A673 (cell line): ENCODE measurements around the gene TRUB2. TPM values are rescaled to one million over a fixed set of nuclear protein-coding genes. Genes with fewer than 3 reads are reported as not detected.
"Not testable (repeated sequence)": the region's sequence is repeated elsewhere in the genome, so short reads cannot be mapped to it uniquely, and the experiment has no call there.

Experiments
- BruUV-seq: library from RNA; stranded (reverse); fragments of 400-500 nt; replicated peaks from 2 replicates; lab custom pipeline; 2021; lab: Mats Ljungman, UMichigan
- CTCF ChIA-PET: fragments of 300-600 bp; sonication (Branson Sonifier 250); formaldehyde crosslinking; loops from one replicate; lab custom pipeline; 2022; ENCODE audit warnings: antibody characterized with exemption; lab: Charles Lee
- POLR2A ChIA-PET: fragments of 300-600 bp; sonication (Branson Sonifier 250); formaldehyde crosslinking; loops from one replicate; lab custom pipeline; 2022; ENCODE audit warnings: antibody characterized with exemption; ENCODE audit not compliant: low non-redundant PET; lab: Charles Lee
- DNase-seq: peaks from one replicate; pipeline ENCODE4 v3.0.0-alpha.2; 2015; ENCODE audit warnings: low spot score
- H3K27ac ChIP-seq: fragments of 200-600 bp; sonication (generic); 2 replicates; pipeline ENCODE4 v1.5.1; 2016; ENCODE audit warnings: mixed run types, low read depth, mild to moderate bottlenecking, mixed read lengths, antibody characterized with exemption, low read length; ENCODE audit not compliant: poor library complexity, severe bottlenecking
- H3K27me3 ChIP-seq: fragments of 200-600 bp; sonication (generic); replicated peaks from 2 replicates; pipeline ENCODE4 v1.6.1; 2017; ENCODE audit warnings: mixed run types, low read depth, mild to moderate bottlenecking, mixed read lengths, antibody characterized with exemption, low read length; ENCODE audit not compliant: insufficient read depth, poor library complexity
- H3K36me3 ChIP-seq: fragments of 200-600 bp; sonication (generic); 2 replicates; pipeline ENCODE4 v1.6.1; 2016; ENCODE audit warnings: mixed run types, mild to moderate bottlenecking, mixed read lengths, antibody characterized with exemption, low read length; ENCODE audit not compliant: insufficient read depth, poor library complexity, severe bottlenecking
- H3K4me1 ChIP-seq: fragments of 200-600 bp; sonication (generic); 2 replicates; pipeline ENCODE4 v1.6.1; 2017; ENCODE audit warnings: mixed run types, mild to moderate bottlenecking, mixed read lengths, antibody characterized with exemption, low read length; ENCODE audit not compliant: insufficient read depth, poor library complexity, severe bottlenecking
- H3K4me3 ChIP-seq: fragments of 200-600 bp; sonication (generic); 2 replicates; pipeline ENCODE4 v1.5.1; 2016; ENCODE audit warnings: low read depth, mixed run types, mild to moderate bottlenecking, mixed read lengths, low read length; ENCODE audit not compliant: poor library complexity, severe bottlenecking
- H3K9me3 ChIP-seq: fragments of 200-600 bp; sonication (generic); 2 replicates; pipeline ENCODE4 v1.6.1; 2016; ENCODE audit warnings: mixed run types, low read depth, mild to moderate bottlenecking, mixed read lengths, antibody characterized with exemption, low read length; ENCODE audit not compliant: poor library complexity, severe bottlenecking
- EZH2 ChIP-seq: fragments of 200-600 bp; sonication (generic); IDR thresholded peaks from 2 replicates; pipeline ENCODE4 v1.6.1; 2017; ENCODE audit warnings: borderline replicate concordance, low read depth, mild to moderate bottlenecking, mixed read lengths, antibody characterized with exemption, low read length; ENCODE audit not compliant: poor library complexity, severe bottlenecking
- intact Hi-C: fragments of 100-400 bp; cut with micrococcal nuclease; formaldehyde crosslinking; loops from one replicate; pipeline ENCODE4 v1.10.0; 2022; ENCODE audit not compliant: unreplicated experiment
- total RNA-seq: library from RNA; stranded (reverse); gene quantifications from 2 replicates; pipeline ENCODE4 v1.2.3, GENCODE V29; 2021
- TF ChIP-seq, protein P1 (sequence below): fragments of 300-800, 200-600 bp; sonication (generic); conservative IDR thresholded peaks from 2 replicates; pipeline ENCODE4 v1.5.1; 2017; ENCODE audit warnings: low read depth, mild to moderate bottlenecking, antibody characterized with exemption, low read length, moderate library complexity, mixed read lengths

TRUB2 gene
- total RNA-seq, 1 experiment from 2014 or later, result 57.4 TPM

- Histone ChIP-seq H3K36me3 (peaks cover 13% of the 10 kb centered on the region), H3K27ac (peak within 1 kb of the TSS; percentile 67), H3K9me3 (no peaks in the 10 kb centered on the region), H3K27me3 (no peaks in the 10 kb centered on the region), H3K4me3 (peak within 1 kb of the TSS; percentile 92), H3K4me1 (peaks cover 5% of the 10 kb centered on the region)
- ChIA-PET POLR2A (no interaction called here), CTCF (no interaction called here)
- BruUV-seq, result no TSS peak
- no peak for TF ChIP-seq EZH2
- TF ChIP-seq, protein P1, sequence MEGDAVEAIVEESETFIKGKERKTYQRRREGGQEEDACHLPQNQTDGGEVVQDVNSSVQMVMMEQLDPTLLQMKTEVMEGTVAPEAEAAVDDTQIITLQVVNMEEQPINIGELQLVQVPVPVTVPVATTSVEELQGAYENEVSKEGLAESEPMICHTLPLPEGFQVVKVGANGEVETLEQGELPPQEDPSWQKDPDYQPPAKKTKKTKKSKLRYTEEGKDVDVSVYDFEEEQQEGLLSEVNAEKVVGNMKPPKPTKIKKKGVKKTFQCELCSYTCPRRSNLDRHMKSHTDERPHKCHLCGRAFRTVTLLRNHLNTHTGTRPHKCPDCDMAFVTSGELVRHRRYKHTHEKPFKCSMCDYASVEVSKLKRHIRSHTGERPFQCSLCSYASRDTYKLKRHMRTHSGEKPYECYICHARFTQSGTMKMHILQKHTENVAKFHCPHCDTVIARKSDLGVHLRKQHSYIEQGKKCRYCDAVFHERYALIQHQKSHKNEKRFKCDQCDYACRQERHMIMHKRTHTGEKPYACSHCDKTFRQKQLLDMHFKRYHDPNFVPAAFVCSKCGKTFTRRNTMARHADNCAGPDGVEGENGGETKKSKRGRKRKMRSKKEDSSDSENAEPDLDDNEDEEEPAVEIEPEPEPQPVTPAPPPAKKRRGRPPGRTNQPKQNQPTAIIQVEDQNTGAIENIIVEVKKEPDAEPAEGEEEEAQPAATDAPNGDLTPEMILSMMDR, result no peak
- DNase-seq, result peak; percentile 90
- intact Hi-C loops, result loop anchor here (2.0 kb wide), 1 partner anchor 45 kb away; no protein-coding TSS in a partner anchor
These were observed 17.8 kb upstream of the TRUB2 start, which contains the start of gene SLC27A4 for GRCh38 chr9:128339761-128340690. TSS of gene SLC27A4 (plus strand) at chr9:128340527. CDS start at chr9:128343133, 2,606 bp downstream.

DNA sequence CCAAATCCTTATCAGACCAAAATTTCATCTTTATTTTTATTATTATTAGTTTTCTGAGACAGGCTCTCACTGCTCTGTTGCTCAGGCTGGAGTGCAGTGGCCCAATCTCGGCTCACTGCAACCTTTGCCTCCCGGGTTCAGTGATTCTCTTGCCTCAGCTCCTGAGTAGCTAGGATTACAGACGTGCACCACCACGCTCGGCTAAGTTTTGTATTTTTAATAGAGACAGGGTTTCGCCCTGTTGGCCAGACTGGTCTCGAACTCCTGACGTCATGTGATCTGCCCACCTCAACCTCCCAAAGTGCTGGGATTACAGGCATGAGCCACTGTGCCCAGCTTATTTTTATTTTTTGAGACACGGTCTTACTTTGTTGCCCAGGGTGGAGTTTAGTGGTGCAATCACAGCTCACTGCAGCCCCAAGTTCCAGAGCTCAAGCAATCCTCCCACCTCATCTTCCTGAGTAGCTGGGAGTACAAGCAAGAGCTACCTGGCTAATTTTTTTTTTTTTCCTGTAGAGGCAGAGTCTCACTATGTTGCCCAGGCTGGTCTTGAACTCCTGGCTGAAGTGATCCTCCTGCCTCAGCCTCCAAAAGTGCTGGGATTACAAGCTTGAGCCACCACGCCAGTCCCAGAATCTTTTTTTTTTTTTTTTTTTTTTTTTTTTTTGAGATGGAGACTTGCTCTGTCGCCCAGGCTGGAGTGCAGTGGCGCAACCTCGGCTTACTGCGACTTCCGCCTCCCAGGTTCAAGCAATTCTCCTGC, 16.8 kb upstream of the TRUB2 start:
- POLR2A ChIA-PET, intact Hi-C loops: not testable (repeated sequence)

GRCh38 chr9:128337936-128338335, 15.7 kb upstream of the TRUB2 start:
- peaks cover under 1% of the 10 kb centered on the region for H3K36me3 ChIP-seq
- no peak for DNase-seq
- H3K9me3 ChIP-seq, result no peaks in the 10 kb centered on the region
- no peaks in the 10 kb centered on the region for H3K27me3 ChIP-seq
- H3K4me1 ChIP-seq, result peaks cover 5% of the 10 kb centered on the region
- intact Hi-C loops, result no loop called here
- CTCF ChIA-PET, result no interaction called here
- TF ChIP-seq, protein P1, result no peak
- no TSS peak for BruUV-seq
- POLR2A ChIA-PET, result no interaction called here
- H3K4me3 ChIP-seq, result no peak overlapping the region
- H3K27ac ChIP-seq, result no peak overlapping the region

More for the DNA sequence above, 16.8 kb upstream of the TRUB2 start:
- not testable (repeated sequence) for H3K4me3 ChIP-seq, H3K27ac ChIP-seq, BruUV-seq, H3K36me3 ChIP-seq, H3K9me3 ChIP-seq, H3K4me1 ChIP-seq, H3K27me3 ChIP-seq, DNase-seq
- CTCF ChIA-PET, result interaction anchor here (0.6 kb wide), 1 partner anchor 179 kb away, joined by 3 read pairs; no protein-coding TSS in a partner anchor
